Fibroblast of lung (primary cell): Measurements from ENCODE around the gene PLCG2. TPM values are rescaled to one million over a fixed set of nuclear protein-coding genes. Genes with fewer than 3 reads are reported as not detected.

ENCODE experiments used
- DNase-seq, 2 donors: peaks; one replicate each; pipeline versions ENCODE4 v3.0.0 to v3.0.0-alpha.2; 2010; ENCODE audit warnings: low read depth in 2 of 2
- H2AFZ ChIP-seq: 2 replicates; pipeline ENCODE4 v1.5.1; 2012; ENCODE audit warnings: low read length, control low read depth, inconsistent platforms
- H3K27ac ChIP-seq: 2 replicates; pipeline ENCODE4 v1.5.1; 2011; ENCODE audit warnings: low read length, control low read depth; ENCODE audit not compliant: insufficient read depth
- H3K27me3 ChIP-seq: 2 replicates; pipeline ENCODE4 v1.5.1; 2011; ENCODE audit warnings: mild to moderate bottlenecking, low read length; ENCODE audit not compliant: control insufficient read depth, insufficient read depth
- H3K36me3 ChIP-seq: 2 replicates; pipeline ENCODE4 v1.5.1; 2011; ENCODE audit warnings: low read length; ENCODE audit not compliant: control insufficient read depth, insufficient read depth
- H3K4me1 ChIP-seq: 2 replicates; pipeline ENCODE4 v1.5.1; 2011; ENCODE audit warnings: low read length; ENCODE audit not compliant: control insufficient read depth, insufficient read depth; ENCODE audit errors: extremely low read depth
- H3K4me2 ChIP-seq: 2 replicates; pipeline ENCODE4 v1.5.1; 2011; ENCODE audit warnings: low read length, control low read depth; ENCODE audit not compliant: insufficient read depth; ENCODE audit errors: extremely low read depth
- H3K4me3 ChIP-seq, 4 experiments: fragments of 200-600 bp in 1 of 4; sonication (generic) in 1 of 4; replicated peaks in 1 of 4; 2 replicates each; pipeline ENCODE4 v1.5.1; 2011 to 2016; ENCODE audit warnings: low read length in 4 of 4, low read depth in 3 of 4, mild to moderate bottlenecking in 3 of 4, control low read depth in 2 of 4, inconsistent platforms in 1 of 4, mixed read lengths in 1 of 4; ENCODE audit not compliant: insufficient read depth in 1 of 4; ENCODE audit errors: control extremely low read depth in 1 of 4
- H3K79me2 ChIP-seq: 2 replicates; pipeline ENCODE4 v1.5.1; 2012; ENCODE audit warnings: mild to moderate bottlenecking, low read length, inconsistent platforms; ENCODE audit not compliant: control insufficient read depth, insufficient read depth
- H3K9ac ChIP-seq: 2 replicates; pipeline ENCODE4 v1.5.1; 2011; ENCODE audit warnings: mild to moderate bottlenecking, low read length, control low read depth; ENCODE audit not compliant: insufficient read depth
- H3K9me3 ChIP-seq: 2 replicates; pipeline ENCODE4 v1.5.1; 2012; ENCODE audit warnings: low read depth, low read length; ENCODE audit not compliant: control insufficient read depth, insufficient read depth
- H4K20me1 ChIP-seq: 2 replicates; pipeline ENCODE4 v1.5.1; 2011; ENCODE audit warnings: low read length; ENCODE audit not compliant: control insufficient read depth, insufficient read depth; ENCODE audit errors: extremely low read depth
- EZH2 ChIP-seq: IDR thresholded peaks from 2 replicates; pipeline ENCODE4 v1.5.1; 2012; ENCODE audit warnings: low read length, control low read depth, mild to moderate bottlenecking; ENCODE audit errors: missing control alignments
- polyA plus RNA-seq, 2 donors: library from polyadenylated mRNA; depleted of rRNA in 1 of 2; stranded (reverse) in 1 of 2; unstranded in 1 of 2; fragments of >200 nt; gene quantifications; 2 replicates each; pipeline ENCODE4 v1.2.1, GENCODE V29; 2011 to 2012; ENCODE audit warnings: missing spikeins in 1 of 2
- total RNA-seq: library from RNA; depleted of rRNA; stranded (reverse); fragments of >200 nt; gene quantifications from 2 replicates; pipeline ENCODE4 v1.2.1, GENCODE V29; 2014
- TF ChIP-seq, protein P1 (sequence below), 2 donors: IDR thresholded peaks in 1 of 2; conservative IDR thresholded peaks in 1 of 2; 1 replicate in 1 of 2; 2 replicates in 1 of 2; pipeline ENCODE4 v1.5.1; 2011 to 2012; ENCODE audit warnings: low read length in 2 of 2, control low read depth in 1 of 2, inconsistent platforms in 1 of 2, low read depth in 1 of 2, mild to moderate bottlenecking in 1 of 2

PLCG2 gene
- total and polyA plus RNA-seq, 2 donors (not counting 1 experiment from before 2014, with no cell fraction given): 0.53 to 0.66 TPM

DNA sequence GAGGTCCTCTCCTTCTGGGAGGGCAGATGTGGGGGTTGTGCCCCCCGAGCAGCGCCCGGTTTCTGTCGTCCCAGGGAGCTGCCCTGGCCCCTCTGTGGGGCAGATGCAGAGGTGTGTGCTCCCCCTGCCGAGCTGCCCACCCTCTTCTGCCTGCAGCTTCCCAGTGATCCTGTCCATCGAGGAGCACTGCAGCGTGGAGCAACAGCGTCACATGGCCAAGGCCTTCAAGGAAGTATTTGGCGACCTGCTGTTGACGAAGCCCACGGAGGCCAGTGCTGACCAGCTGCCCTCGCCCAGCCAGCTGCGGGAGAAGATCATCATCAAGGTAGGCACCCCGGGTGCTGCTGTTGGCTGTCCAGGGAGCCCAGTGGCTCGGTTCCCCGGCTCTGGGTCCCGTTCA is 121.4 kb downstream of the PLCG2 start:
- no peak overlapping the region for H2AFZ ChIP-seq
- no peaks in the 10 kb centered on the region for H3K36me3 ChIP-seq
- H3K27me3 ChIP-seq: no peaks in the 10 kb centered on the region
- no peak overlapping the region for H3K4me2 ChIP-seq
- no peak overlapping the region for H3K27ac ChIP-seq
- DNase-seq: no peak
- no peaks in the 10 kb centered on the region for H4K20me1 ChIP-seq
- H3K79me2 ChIP-seq: no peaks in the 10 kb centered on the region
- H3K4me1 ChIP-seq: peaks cover 4% of the 10 kb centered on the region
- no peaks in the 10 kb centered on the region for H3K9me3 ChIP-seq
- no peak overlapping the region for H3K9ac ChIP-seq
- TF ChIP-seq EZH2: no peak
- TF ChIP-seq, protein P1, sequence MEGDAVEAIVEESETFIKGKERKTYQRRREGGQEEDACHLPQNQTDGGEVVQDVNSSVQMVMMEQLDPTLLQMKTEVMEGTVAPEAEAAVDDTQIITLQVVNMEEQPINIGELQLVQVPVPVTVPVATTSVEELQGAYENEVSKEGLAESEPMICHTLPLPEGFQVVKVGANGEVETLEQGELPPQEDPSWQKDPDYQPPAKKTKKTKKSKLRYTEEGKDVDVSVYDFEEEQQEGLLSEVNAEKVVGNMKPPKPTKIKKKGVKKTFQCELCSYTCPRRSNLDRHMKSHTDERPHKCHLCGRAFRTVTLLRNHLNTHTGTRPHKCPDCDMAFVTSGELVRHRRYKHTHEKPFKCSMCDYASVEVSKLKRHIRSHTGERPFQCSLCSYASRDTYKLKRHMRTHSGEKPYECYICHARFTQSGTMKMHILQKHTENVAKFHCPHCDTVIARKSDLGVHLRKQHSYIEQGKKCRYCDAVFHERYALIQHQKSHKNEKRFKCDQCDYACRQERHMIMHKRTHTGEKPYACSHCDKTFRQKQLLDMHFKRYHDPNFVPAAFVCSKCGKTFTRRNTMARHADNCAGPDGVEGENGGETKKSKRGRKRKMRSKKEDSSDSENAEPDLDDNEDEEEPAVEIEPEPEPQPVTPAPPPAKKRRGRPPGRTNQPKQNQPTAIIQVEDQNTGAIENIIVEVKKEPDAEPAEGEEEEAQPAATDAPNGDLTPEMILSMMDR (conservative IDR thresholded peaks at IDR 0.05 in 1 of 2, IDR thresholded peaks at IDR 0.05 in 1 of 2; ENCODE audit: low read depth in 1 of 2, low read length in 2 of 2): no peak
- H3K4me3 ChIP-seq: no peak overlapping the region

DNA sequence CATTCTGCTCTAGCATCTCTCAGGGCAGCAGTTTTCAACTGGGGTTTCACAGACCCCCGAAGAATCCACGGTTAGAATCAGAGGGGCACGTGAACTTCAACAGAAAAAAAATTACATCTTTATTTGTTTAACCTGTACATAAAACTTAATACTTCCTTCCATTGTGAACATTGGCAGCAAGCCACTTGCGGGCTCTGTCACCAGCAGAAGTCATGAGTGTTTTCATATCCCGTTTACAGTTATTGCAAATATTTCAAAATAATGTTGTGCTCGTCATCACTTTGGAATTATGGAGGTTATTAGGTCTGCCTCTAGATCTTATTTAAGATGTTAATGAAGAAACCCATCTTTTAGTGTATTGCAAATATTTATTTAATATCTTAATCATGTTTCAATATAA is 122.4 kb downstream of the PLCG2 start:
- H3K27ac ChIP-seq: peak overlapping the region; percentile 39
- H3K36me3 ChIP-seq: no peaks in the 10 kb centered on the region
- H3K27me3 ChIP-seq: no peaks in the 10 kb centered on the region
- TF ChIP-seq EZH2: no peak
- TF ChIP-seq, protein P1 (conservative IDR thresholded peaks at IDR 0.05 in 1 of 2, IDR thresholded peaks at IDR 0.05 in 1 of 2; ENCODE audit: low read depth in 1 of 2, low read length in 2 of 2): no peak
- peaks cover 4% of the 10 kb centered on the region for H3K4me1 ChIP-seq
- no peak overlapping the region for H3K9ac ChIP-seq
- DNase-seq: peak in 1 of 2 donors; percentile 54
- no peaks in the 10 kb centered on the region for H3K79me2 ChIP-seq
- H3K4me3 ChIP-seq: no peak overlapping the region
- H4K20me1 ChIP-seq: no peaks in the 10 kb centered on the region
- no peaks in the 10 kb centered on the region for H3K9me3 ChIP-seq
- no peak overlapping the region for H2AFZ ChIP-seq
- peak overlapping the region; percentile 23 for H3K4me2 ChIP-seq

DNA sequence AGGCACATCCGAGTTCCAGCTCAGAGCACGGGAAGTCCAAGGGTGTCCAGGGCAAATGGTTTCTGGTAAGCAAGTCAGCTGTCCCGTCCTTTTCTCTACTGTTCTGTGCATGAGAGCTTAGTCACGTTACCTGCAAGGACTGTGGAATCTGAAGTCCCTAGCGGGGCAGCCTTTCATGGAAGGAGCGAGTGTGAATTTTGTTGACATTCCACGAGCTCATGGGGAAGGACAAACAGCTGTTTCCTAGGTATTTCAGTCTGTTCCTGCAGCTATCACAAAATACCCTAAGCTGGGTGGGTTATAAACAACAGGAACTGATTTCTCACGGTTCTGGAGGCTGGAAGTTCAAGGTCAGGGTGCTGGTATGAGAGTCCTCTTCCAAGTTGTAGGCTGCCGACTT is 122.9 kb downstream of the PLCG2 start:
- peak in 1 of 2 donors; percentile 24 for DNase-seq
- H3K4me1 ChIP-seq: peaks cover 4% of the 10 kb centered on the region
- H2AFZ ChIP-seq: no peak overlapping the region
- H3K9ac ChIP-seq: no peak overlapping the region
- peak overlapping the region; percentile 39 for H3K27ac ChIP-seq
- H3K27me3 ChIP-seq: no peaks in the 10 kb centered on the region
- H3K4me3 ChIP-seq: no peak overlapping the region
- no peaks in the 10 kb centered on the region for H3K79me2 ChIP-seq
- H3K4me2 ChIP-seq: peak overlapping the region; percentile 23
- no peaks in the 10 kb centered on the region for H3K9me3 ChIP-seq
- TF ChIP-seq, protein P1 (conservative IDR thresholded peaks at IDR 0.05 in 1 of 2, IDR thresholded peaks at IDR 0.05 in 1 of 2; ENCODE audit: low read depth in 1 of 2, low read length in 2 of 2): no peak
- no peak for TF ChIP-seq EZH2
- no peaks in the 10 kb centered on the region for H4K20me1 ChIP-seq
- H3K36me3 ChIP-seq: no peaks in the 10 kb centered on the region
